Activated CD8-positive, alpha-beta memory T cell treated with anti-CD3 and anti-CD28 coated beads for 48 hours (primary cell): Measurements from ENCODE around the gene TP53BP2.
"Not testable (repeated sequence)": the region's sequence is repeated elsewhere in the genome, so short reads cannot be mapped to it uniquely, and the experiment has no call there.

ENCODE experiments used
- DNase-seq, 3 experiments: peaks; one replicate each; pipeline ENCODE4 v3.0.0-alpha.2; 2020; ENCODE audit warnings: low read depth in 2 of 3, low spot score in 2 of 3

The TP53BP2 gene

DNA sequence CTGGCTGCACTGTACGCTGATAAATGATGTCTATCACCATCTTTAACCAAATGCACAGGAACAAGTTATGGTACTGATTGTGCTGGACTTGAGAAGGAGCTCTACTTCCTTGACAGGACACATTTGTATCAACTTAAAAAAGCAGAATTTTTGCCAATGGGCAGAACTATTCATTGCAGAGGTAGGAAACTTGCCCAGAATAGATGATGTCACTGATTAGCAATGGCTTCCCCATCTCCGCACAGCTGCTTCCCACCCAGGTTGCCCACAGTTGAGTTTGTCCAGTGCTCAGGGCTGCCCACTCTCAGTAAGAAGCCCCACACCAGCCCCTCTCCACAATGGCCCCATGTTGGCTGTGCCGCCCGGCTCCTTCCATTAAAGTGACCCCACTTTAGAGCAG lies 100.0 kb downstream of the TP53BP2 start:
- DNase-seq = no peak

- DNase-seq = no peak
These were observed 102.8 kb downstream of the TP53BP2 start for GRCh38 chr1:223742856-223743517.

- DNase-seq = no peak
These were observed 103.9 kb downstream of the TP53BP2 start for GRCh38 chr1:223741861-223742260.

DNA sequence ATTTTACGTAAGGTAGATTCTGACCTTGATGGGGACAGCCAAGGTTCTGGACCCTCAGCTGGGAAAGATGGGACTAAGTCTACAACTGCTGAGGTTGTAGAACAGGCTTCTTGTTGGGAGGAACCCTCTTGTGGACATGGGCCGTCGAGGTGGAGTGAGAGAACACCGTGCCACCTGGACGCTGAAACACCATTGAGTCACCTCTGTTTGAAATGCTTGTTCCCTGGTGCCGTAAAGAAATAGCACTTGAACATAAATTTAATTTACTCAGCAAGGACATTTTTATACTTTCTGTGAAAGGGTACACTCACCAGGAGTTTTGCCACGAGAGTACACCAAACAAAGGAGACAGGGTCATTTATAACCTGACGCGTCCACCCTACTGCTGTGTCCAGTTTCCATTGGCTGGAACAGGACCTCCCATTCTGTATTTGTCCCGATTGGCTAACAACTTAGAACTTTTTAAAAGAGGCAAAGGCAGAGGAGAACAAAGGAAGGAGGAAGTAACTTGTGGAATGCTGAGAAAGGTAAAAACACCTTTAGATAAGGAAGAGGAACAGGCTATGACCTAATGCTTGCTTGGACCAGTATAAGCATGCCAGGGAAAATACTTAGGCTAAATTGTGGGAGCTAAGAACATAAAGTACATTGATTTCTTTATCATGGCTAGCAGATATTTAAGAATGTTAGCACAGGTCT lies 105.6 kb downstream of the TP53BP2 start:
- DNase-seq = not testable (repeated sequence)

DNA sequence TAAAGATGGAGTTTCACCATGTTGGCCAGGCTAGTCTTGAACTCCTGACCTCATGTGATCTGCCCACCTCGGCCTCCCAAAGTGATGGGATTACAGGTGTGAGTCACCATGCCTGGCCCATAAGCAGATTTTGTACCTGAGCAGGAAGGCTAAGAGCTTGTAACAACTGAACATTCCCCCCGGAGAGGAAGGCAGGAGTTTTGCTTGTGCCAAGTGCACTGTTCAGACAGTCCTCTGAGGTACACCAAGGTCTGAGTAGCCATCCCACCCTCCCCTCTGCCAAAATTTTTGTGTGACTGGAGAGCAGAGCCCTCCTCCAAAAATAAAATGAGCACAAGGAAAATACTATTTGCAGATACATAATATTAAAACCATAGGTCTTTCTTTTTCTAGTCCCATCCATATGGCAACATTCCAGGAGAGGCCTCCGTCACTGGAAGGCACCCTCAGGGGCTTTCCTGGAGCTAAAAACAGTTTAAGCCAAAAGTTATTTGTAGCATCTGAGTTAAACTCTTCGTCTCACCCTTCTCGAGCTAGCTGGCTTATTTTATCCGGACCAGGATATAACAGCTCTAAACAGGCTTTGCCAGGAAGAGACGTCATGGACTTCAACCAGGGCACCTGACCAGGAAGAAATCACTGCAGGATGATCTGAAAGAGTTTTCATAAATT lies 106.2 kb downstream of the TP53BP2 start:
- DNase-seq = no peak

DNA sequence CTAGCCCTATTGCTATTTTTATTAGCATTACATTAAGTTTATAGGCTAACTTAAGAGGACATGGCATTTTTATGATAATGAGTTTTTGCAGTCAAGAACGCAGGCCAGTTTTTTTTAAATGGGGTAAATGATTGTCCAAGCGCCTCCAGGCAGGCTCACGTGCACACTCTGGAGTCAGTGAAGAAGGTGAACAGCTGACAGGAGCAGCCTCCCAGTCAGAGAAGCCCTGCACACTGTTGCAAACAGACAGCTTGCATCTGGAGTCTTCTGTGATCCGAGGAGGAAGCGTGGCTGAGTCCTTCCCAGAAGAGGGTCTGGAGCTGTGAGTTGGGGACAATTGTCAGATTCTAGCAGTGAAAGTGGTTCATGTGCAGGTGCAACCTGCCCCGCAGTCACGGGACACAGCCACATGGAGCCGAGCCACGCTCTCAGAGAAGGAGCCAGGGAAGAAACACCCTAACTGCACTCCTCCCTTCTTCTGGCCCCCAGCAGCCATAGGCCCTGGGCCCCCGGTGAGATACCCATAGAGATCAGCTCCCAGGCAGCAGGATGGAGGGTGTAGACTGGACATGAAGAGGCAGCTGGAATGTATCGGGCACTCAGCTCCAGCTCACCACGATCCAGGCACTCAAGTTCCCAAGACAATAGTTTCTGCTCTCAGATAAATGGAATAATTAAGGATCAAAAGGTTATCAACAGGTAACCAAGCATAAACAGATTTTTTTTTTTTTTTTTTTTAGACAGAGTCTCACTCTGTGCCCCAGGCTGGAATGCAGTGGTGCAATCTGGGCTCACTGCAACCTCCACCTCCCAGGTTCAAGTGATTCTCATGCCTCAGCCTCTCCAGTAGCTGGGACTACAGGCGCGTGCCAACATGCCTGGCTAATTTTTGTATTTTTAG lies 107.0 kb downstream of the TP53BP2 start:
- DNase-seq = no peak

GRCh38 chr1:223737342-223737741 lies 108.4 kb downstream of the TP53BP2 start:
- no peak for DNase-seq

DNA sequence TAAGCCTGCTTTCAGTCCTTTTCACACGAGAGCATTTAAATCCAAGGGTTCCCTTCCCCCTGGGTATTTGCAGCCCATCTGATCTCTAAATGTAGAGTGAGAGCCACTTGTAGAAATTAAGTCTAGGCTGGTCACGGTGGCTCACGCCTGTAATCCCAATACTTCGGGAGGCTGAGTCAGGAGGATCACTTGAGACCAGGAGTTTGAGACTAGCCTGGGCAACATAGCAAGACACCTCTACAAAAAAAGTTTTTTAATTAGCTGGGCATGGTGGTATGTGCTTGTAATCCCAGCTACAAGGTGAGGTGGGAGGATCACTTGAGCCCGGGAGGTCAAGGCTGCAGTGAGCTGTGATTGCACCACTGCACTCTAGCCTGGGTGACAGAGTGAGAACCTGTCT lies 109.1 kb downstream of the TP53BP2 start:
- DNase-seq = not testable (repeated sequence)

GRCh38 chr1:223733898-223734852 lies 111.6 kb downstream of the TP53BP2 start:
- no peak for DNase-seq

DNA sequence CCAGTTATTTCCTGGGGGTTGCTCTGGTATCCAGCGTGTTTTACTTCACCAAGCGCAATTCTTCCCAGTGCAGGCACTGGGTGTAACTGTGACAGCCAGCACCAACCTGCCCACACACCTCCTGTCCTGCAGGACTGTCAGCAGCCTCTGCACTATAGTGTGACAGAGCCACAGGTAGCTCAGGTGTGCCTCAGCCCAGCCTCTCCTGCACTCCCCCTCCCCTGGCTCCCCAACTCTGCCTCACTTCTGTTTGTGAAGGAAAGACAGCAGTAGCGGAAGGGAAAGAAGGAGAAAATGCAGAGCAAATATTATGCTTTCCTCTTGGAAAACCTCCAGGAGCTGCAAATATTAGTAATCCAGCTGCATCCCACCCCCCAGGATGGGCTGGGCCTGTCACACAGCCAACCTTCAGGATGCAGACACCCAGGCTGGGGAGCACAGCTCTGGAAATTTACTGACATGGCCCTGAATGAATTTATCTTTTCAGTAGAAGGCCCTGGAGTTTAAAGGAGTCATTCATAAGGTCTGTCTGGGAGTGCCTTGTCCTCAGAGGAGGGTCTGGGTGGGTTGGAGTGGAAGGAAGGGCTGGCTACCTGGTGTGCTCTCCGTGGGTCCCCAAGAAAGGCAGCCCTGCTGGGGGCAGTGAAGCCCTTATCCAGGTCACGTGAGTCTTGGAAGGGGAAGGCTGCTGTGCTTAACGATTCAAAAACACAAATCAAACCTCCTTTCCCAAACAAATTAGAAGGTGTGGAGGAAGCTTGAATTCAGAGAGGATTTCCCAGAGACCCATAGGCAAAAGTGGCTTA lies 112.6 kb downstream of the TP53BP2 start:
- no peak for DNase-seq

GRCh38 chr1:223731133-223731770 lies 114.5 kb downstream of the TP53BP2 start:
- DNase-seq = no peak

DNA sequence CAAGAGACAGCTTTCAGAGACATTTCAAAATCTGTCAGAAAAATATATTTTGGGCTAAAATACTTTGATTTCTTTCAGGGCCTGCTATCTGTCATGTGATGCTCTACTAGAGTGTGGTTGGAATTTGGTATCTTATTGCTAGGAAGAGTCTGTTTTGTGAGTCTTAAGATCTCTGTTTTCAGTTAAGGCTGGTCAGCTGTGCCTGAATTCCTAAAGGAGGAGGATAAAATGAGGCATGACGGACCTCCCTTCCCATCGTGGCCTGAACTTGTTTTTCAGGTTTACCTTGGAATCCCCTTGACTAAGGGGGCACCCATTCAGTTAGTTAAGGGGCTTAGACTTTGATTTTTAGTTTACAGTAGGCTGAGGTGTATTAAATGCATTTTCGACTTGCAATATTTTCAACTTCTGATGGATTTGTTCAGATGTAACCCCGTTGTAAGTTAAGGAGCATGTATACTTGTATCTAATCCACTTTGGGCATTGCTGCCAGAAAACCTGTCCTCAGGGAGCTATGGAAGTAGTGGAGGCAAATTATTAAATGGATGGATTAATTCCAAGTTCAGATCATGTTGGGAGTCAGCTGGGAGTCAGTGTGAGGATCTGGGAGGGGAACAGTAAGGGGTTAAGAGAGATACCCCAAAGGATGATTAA lies 115.1 kb downstream of the TP53BP2 start:
- DNase-seq = no peak

GRCh38 chr1:223729906-223730305 lies 115.8 kb downstream of the TP53BP2 start:
- DNase-seq = no peak
